ENCODE measurements around the gene F11R.
A peak's percentile ranks its signal among the peaks of the same experiment; 100 is the strongest.
"Not testable (repeated sequence)": the region's sequence is repeated elsewhere in the genome, so short reads cannot be mapped to it uniquely, and the experiment has no call there.

F11R gene

GRCh38 chr1:161020509-161021164 is at the start of gene F11R:
Gene F11R, minus strand, starts transcription at chr1:161021152. Its CDS starts 79 bp downstream, at chr1:161021073.
- no peak for FAIRE-seq

- no peak for FAIRE-seq
Observed at GRCh38 chr1:161069731-161070270, 48.8 kb upstream of the F11R start, which contains the start of gene ARHGAP30. Gene ARHGAP30, minus strand, starts transcription at chr1:161069891. Its CDS starts 267 bp downstream, at chr1:161069624.

GRCh38 chr1:161069241-161069640 is 48.3 kb upstream of the F11R start:
- no peak for FAIRE-seq

GRCh38 chr1:161068306-161069234 is 47.6 kb upstream of the F11R start:
- FAIRE-seq = no peak

GRCh38 chr1:161066694-161067093 is 45.7 kb upstream of the F11R start:
- no peak for FAIRE-seq

GRCh38 chr1:161065681-161066080 is 44.7 kb upstream of the F11R start:
- FAIRE-seq = not testable (repeated sequence)

- not testable (repeated sequence) for FAIRE-seq
Observed at GRCh38 chr1:161063936-161064335, 43.0 kb upstream of the F11R start.

- FAIRE-seq = no peak
Observed at GRCh38 chr1:161061419-161061818, 40.5 kb upstream of the F11R start.

- no peak for FAIRE-seq
Observed at GRCh38 chr1:161059293-161059692, 38.3 kb upstream of the F11R start.

GRCh38 chr1:161054805-161055204 is 33.9 kb upstream of the F11R start:
- no peak for FAIRE-seq

- FAIRE-seq = no peak
Observed at GRCh38 chr1:161054232-161054631, 33.3 kb upstream of the F11R start.

GRCh38 chr1:161052899-161053298 is 31.9 kb upstream of the F11R start:
- FAIRE-seq = no peak

- FAIRE-seq = no peak
Observed at GRCh38 chr1:161051219-161051618, 30.3 kb upstream of the F11R start.

- FAIRE-seq = no peak
Observed at GRCh38 chr1:161048949-161049722, 28.2 kb upstream of the F11R start.

GRCh38 chr1:161047436-161048420 is 26.8 kb upstream of the F11R start:
- FAIRE-seq = no peak

GRCh38 chr1:161046605-161047228 is 25.8 kb upstream of the F11R start:
- no peak for FAIRE-seq

GRCh38 chr1:161045736-161046604 is 25.0 kb upstream of the F11R start, which contains the start of gene USF1:
Gene USF1, minus strand, starts transcription at chr1:161045977. Its CDS starts 2,702 bp downstream, at chr1:161043275.
- FAIRE-seq = peak; percentile 93

- no peak for FAIRE-seq
Observed at GRCh38 chr1:161044908-161045735, 24.2 kb upstream of the F11R start.

GRCh38 chr1:161044535-161044907 is 23.6 kb upstream of the F11R start:
- no peak for FAIRE-seq
